SU-DHL-6 (cell line): Measurements from ENCODE around the gene KLK5.

ENCODE experiments used
- H2AFZ ChIP-seq: fragments of 200-600 bp; sonication (generic); 2 replicates; pipeline ENCODE4 v1.6.1; 2014; ENCODE audit warnings: low read depth, mild to moderate bottlenecking, moderate library complexity, mixed read lengths, antibody characterized with exemption, low read length; ENCODE audit not compliant: severe bottlenecking
- H3F3A ChIP-seq: fragments of 200-600 bp; shearing (Covaris generic); 2 replicates; pipeline ENCODE4 v1.6.0; 2016; ENCODE audit warnings: antibody characterized with exemption, mild to moderate bottlenecking; ENCODE audit not compliant: insufficient read depth
- H3K27ac ChIP-seq: fragments of 200-600 bp; sonication (generic); 2 replicates; pipeline ENCODE4 v1.5.1; 2016; ENCODE audit warnings: low read depth, mild to moderate bottlenecking, low read length, moderate library complexity, mixed read lengths
- H3K27me3 ChIP-seq: fragments of 200-600 bp; sonication (generic), shearing (Covaris generic); 2 replicates; pipeline ENCODE4 v1.6.0; 2014; ENCODE audit warnings: mild to moderate bottlenecking, low read length
- H3K36me3 ChIP-seq: fragments of 200-600 bp; sonication (generic); 2 replicates; pipeline ENCODE4 v1.6.1; 2014; ENCODE audit warnings: mild to moderate bottlenecking, low read length, mixed read lengths
- H3K4me2 ChIP-seq: fragments of 300-600, 200-600 bp; shearing (Covaris generic), sonication (generic); 2 replicates; pipeline ENCODE4 v1.6.0; 2014; ENCODE audit warnings: low read length, low read depth, mild to moderate bottlenecking; ENCODE audit not compliant: poor library complexity, severe bottlenecking
- H3K4me3 ChIP-seq: fragments of 200-600 bp; sonication (generic); 2 replicates; pipeline ENCODE4 v1.5.1; 2014; ENCODE audit warnings: antibody characterized with exemption, low read length, mild to moderate bottlenecking, mixed read lengths; ENCODE audit not compliant: insufficient read depth, poor library complexity, severe bottlenecking
- H3K79me2 ChIP-seq: fragments of 200-600 bp; sonication (generic); 2 replicates; pipeline ENCODE4 v1.6.1; 2014; ENCODE audit warnings: mild to moderate bottlenecking, low read length, moderate library complexity; ENCODE audit not compliant: insufficient read depth
- H3K9ac ChIP-seq: fragments of 200-600 bp; sonication (generic); 2 replicates; pipeline ENCODE4 v1.7.0; 2014; ENCODE audit warnings: mild to moderate bottlenecking, low read length
- H3K9me2 ChIP-seq: fragments of 200-600 bp; sonication (generic); replicated peaks from 2 replicates; pipeline ENCODE4 v1.6.1; 2014; ENCODE audit warnings: low read length; ENCODE audit not compliant: insufficient read depth
- H3K9me3 ChIP-seq: fragments of 200-600 bp; sonication (generic); 2 replicates; pipeline ENCODE4 v1.6.1; 2014; ENCODE audit warnings: low read length, mixed read lengths; ENCODE audit not compliant: insufficient read depth
- H4K20me1 ChIP-seq: fragments of 200-600 bp; sonication (generic); 2 replicates; pipeline ENCODE4 v1.6.1; 2014; ENCODE audit warnings: low read depth, mild to moderate bottlenecking, antibody characterized with exemption, low read length, moderate library complexity, mixed read lengths
- CTCF ChIP-seq: fragments of 200-600 bp; sonication (generic); IDR thresholded peaks from one replicate; pipeline ENCODE4 v1.5.1; 2017; ENCODE audit warnings: antibody characterized with exemption, mild to moderate bottlenecking, low read length, moderate library complexity; ENCODE audit not compliant: insufficient read depth, poor library complexity, severe bottlenecking
- EZH2phosphoT487 ChIP-seq: fragments of 200-600 bp; sonication (generic), shearing (Covaris generic); conservative IDR thresholded peaks from 2 replicates; pipeline ENCODE4 v1.6.1; 2018; ENCODE audit warnings: mild to moderate bottlenecking, antibody characterized with exemption, low read length, moderate library complexity, mixed read lengths

KLK5 gene

DNA sequence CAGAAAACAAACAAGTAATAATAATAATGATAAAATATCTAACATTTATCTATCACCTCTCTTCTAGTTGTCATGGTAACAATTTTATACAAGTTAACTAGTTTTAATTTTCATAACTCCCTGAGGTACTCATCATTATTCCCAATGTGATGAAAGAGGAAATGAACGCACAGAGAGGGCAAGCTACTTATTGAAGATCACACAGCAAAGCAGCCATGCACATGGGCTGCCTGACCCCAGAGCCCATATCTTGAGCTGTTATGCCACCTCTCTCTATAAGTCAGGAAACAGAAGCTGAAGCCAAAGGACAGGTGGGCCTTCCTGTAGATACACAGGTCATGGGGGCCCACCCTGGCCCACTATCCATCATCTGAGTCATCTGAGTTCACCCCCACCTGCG, 36.8 kb downstream of the KLK5 start:
- H3K27me3 ChIP-seq = no peaks in the 10 kb centered on the region
- H3K79me2 ChIP-seq = no peaks in the 10 kb centered on the region
- H2AFZ ChIP-seq = no peak overlapping the region
- no peak overlapping the region for H3K27ac ChIP-seq
- no peaks in the 10 kb centered on the region for H4K20me1 ChIP-seq
- no peak overlapping the region for H3K9ac ChIP-seq
- no peak overlapping the region for H3K4me2 ChIP-seq
- H3K4me3 ChIP-seq = no peak overlapping the region
- no peaks in the 10 kb centered on the region for H3K9me3 ChIP-seq
- no peaks in the 10 kb centered on the region for H3F3A ChIP-seq
- TF ChIP-seq EZH2phosphoT487 = no peak
- TF ChIP-seq CTCF = no peak
- no peaks in the 10 kb centered on the region for H3K9me2 ChIP-seq
- H3K36me3 ChIP-seq = no peaks in the 10 kb centered on the region

DNA sequence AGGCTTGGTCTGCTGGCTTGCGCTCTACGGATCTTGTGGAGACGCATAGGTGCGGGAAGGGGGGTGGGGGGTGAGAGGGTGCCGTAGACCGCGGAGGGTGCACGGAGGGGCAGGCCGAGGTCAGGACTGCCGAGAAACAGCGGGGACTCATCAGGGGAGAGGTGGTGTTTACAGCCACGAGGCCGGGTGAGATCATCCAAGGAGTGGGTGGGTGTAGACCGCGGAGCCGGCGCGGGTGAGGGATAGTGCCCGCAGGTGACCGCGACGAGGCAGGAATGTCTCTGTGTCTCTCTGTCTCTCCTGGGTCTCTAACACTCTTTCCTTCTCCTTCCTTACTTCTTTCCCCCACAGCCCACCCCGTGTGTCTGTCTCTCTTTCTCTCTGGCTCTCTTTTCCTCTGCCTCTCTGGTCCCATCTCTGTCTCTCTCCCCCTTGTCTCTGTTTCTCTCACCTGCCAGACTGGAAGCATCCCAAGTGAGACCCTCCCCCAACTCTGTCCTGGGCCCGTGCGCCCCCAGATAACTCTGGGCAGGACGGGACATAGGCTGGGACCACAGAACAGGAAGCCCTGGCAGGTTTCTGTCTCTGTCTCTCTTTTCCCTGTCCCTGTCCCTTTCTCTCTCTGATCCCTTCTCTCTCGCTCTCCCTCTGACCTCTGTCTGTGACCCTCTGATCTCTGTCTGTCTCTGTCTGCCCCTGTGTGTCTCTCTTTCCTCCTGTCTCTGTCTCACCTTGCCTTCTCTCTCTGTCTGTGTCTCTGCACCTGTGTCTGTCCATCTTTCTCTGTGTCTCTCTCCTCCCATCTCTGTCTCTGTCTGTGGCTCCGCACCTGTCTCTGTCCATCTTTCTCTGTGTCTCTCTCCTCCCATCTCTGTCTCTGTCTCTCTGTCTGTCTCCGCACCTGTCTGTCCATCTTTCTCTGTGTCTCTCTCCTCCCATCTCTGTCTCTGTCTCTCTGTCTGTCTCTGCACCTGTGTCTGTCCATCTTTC, 39.8 kb downstream of the KLK5 start:
- H3K36me3 ChIP-seq = no peaks in the 10 kb centered on the region
- no peaks in the 10 kb centered on the region for H3K9me2 ChIP-seq
- H3K9me3 ChIP-seq = no peaks in the 10 kb centered on the region
- H3K27me3 ChIP-seq = no peaks in the 10 kb centered on the region
- H3K79me2 ChIP-seq = no peaks in the 10 kb centered on the region
- no peak overlapping the region for H3K4me3 ChIP-seq
- H3F3A ChIP-seq = no peaks in the 10 kb centered on the region
- TF ChIP-seq CTCF = no peak
- no peak for TF ChIP-seq EZH2phosphoT487
- H2AFZ ChIP-seq = no peak overlapping the region
- H4K20me1 ChIP-seq = no peaks in the 10 kb centered on the region
- no peak overlapping the region for H3K27ac ChIP-seq
- no peak overlapping the region for H3K4me2 ChIP-seq
- H3K9ac ChIP-seq = no peak overlapping the region

GRCh38 chr19:50912102-50912599, 40.7 kb downstream of the KLK5 start:
- TF ChIP-seq CTCF (no peak), EZH2phosphoT487 (no peak)
- H3K9me2 ChIP-seq = no peaks in the 10 kb centered on the region
- no peaks in the 10 kb centered on the region for H3K27me3 ChIP-seq
- H3K27ac ChIP-seq = no peak overlapping the region
- H3F3A ChIP-seq = no peaks in the 10 kb centered on the region
- H3K9me3 ChIP-seq = no peaks in the 10 kb centered on the region
- no peaks in the 10 kb centered on the region for H4K20me1 ChIP-seq
- no peak overlapping the region for H2AFZ ChIP-seq
- H3K9ac ChIP-seq = no peak overlapping the region
- no peaks in the 10 kb centered on the region for H3K36me3 ChIP-seq
- no peak overlapping the region for H3K4me3 ChIP-seq
- H3K4me2 ChIP-seq = no peak overlapping the region
- no peaks in the 10 kb centered on the region for H3K79me2 ChIP-seq
